Lung (tissue), 12 donors: ENCODE data around the gene BICDL2. TPM values are rescaled to one million over a fixed set of nuclear protein-coding genes. Genes with fewer than 3 reads are reported as not detected.

Experiments used
- ATAC-seq: fragments of 200-7000 bp; cut with Tn5 transposase; one replicate; pipeline ENCODE4 v1.9.1; 2020; ENCODE audit warnings: moderate number of reproducible peaks; ENCODE audit not compliant: insufficient read depth, low FRiP score
- DNase-seq, 3 donors: peaks; one replicate each; pipeline ENCODE4 v3.0.0-alpha.2; 2013 to 2017
- H3K27ac ChIP-seq, 2 donors: one replicate each; pipeline ENCODE4 v1.5.1; 2013; ENCODE audit warnings: mild to moderate bottlenecking in 2 of 2, moderate library complexity in 2 of 2, control low read depth in 1 of 2, inconsistent platforms in 1 of 2, low read depth in 1 of 2, low read length in 1 of 2
- H3K27me3 ChIP-seq, 3 donors: one replicate each; pipeline ENCODE4 v1.5.1; 2013; ENCODE audit warnings: low read length in 2 of 3; ENCODE audit not compliant: control insufficient read depth in 3 of 3, insufficient read depth in 3 of 3
- H3K36me3 ChIP-seq, 4 donors: one replicate each; pipeline ENCODE4 v1.5.1; 2013; ENCODE audit warnings: low read length in 4 of 4, mild to moderate bottlenecking in 1 of 4, moderate library complexity in 1 of 4; ENCODE audit not compliant: control insufficient read depth in 4 of 4, insufficient read depth in 4 of 4
- H3K4me1 ChIP-seq, 5 donors: one replicate each; pipeline ENCODE4 v1.5.1; 2013; ENCODE audit warnings: low read length in 5 of 5, mild to moderate bottlenecking in 2 of 5, moderate library complexity in 1 of 5; ENCODE audit not compliant: control insufficient read depth in 5 of 5, insufficient read depth in 5 of 5
- H3K4me3 ChIP-seq: one replicate; pipeline ENCODE4 v1.5.1; 2013; ENCODE audit warnings: mild to moderate bottlenecking, control low read depth, moderate library complexity
- H3K9ac ChIP-seq, 2 donors: one replicate each; pipeline ENCODE4 v1.5.1; 2013; ENCODE audit warnings: low read length in 2 of 2, control low read depth in 1 of 2; ENCODE audit not compliant: insufficient read depth in 1 of 2
- H3K9me3 ChIP-seq, 4 donors: one replicate each; pipeline ENCODE4 v1.5.1; 2013; ENCODE audit warnings: low read length in 3 of 4, mild to moderate bottlenecking in 1 of 4, moderate library complexity in 1 of 4; ENCODE audit not compliant: control insufficient read depth in 4 of 4, insufficient read depth in 3 of 4
- CTCF ChIP-seq: IDR thresholded peaks from 2 replicates; pipeline ENCODE4 v1.5.1; 2012; ENCODE audit warnings: mild to moderate bottlenecking; ENCODE audit errors: control extremely low read depth, extremely low read depth
- WGBS, 2 donors: extraction: QIAGEN DNeasy Blood & Tissue Kit; methylation state at CpG; one replicate each; pipeline ENCODE4 v1.1.7; 2013; 5-methylcytosine and 5-hydroxymethylcytosine counted together
- polyA plus RNA-seq, 2 donors: library from polyadenylated mRNA; stranded (reverse); fragments of 200-250 nt; gene quantifications; one replicate each; pipeline ENCODE4 v1.2.1, GENCODE V29; 2013
- total RNA-seq, 2 donors: library from RNA; depleted of rRNA in 1 of 2; stranded (reverse); fragments of >200 nt in 1 of 2; gene quantifications; one replicate each; pipeline ENCODE4 v1.2.1, GENCODE V29; 2014 to 2021
- donor health status: control.
- donor health status: control.
- donor health status: Bipolar disorder and iron deficiency.
- donor health status: healthy.
- donor health status: DM: yes; HTN: yes; CAD: no.

BICDL2 gene
- total and polyA plus RNA-seq, 4 donors: 12.7 to 24.4 (median 16.5) TPM

GRCh38 chr16:3004319-3004718 is 32.4 kb downstream of the BICDL2 start:
- ATAC-seq (no peak), DNase-seq (no peak)
- 0% methylated on average over 13 to 65 of the region's 67 CpGs for WGBS, 2 donors
- no peak for TF ChIP-seq CTCF
- H3K4me3 ChIP-seq: peak overlapping the region; percentile 30
- no peaks in the 10 kb centered on the region for H3K36me3 ChIP-seq
- H3K27me3 ChIP-seq: peaks cover 0 to 30% (median 10%) of the 10 kb centered on the region in 3 donors
- no peak overlapping the region for H3K9ac ChIP-seq
- H3K4me1 ChIP-seq: peaks cover 0 to 16% (median 2%) of the 10 kb centered on the region in 5 donors
- H3K9me3 ChIP-seq: no peaks in the 10 kb centered on the region
- H3K27ac ChIP-seq: peak overlapping the region; percentile 46 to 78

- no peaks in the 10 kb centered on the region for H3K9me3 ChIP-seq
- H3K4me1 ChIP-seq: peaks cover 0 to 16% (median 2%) of the 10 kb centered on the region in 5 donors
- no peak overlapping the region for H3K4me3 ChIP-seq
- ATAC-seq (peak; percentile 98), DNase-seq (peak; percentile 96 to 98 (median 97))
- peak overlapping the region in 1 of 2 donors; percentile 78 for H3K27ac ChIP-seq
- H3K36me3 ChIP-seq: no peaks in the 10 kb centered on the region
- peak; percentile 88 for TF ChIP-seq CTCF
- peaks cover 0 to 28% (median 10%) of the 10 kb centered on the region in 3 donors for H3K27me3 ChIP-seq
- 8 to 12% methylated on average over 39 to 58 of the region's 58 CpGs for WGBS, 2 donors
- H3K9ac ChIP-seq: no peak overlapping the region
These were observed 33.0 kb downstream of the BICDL2 start for GRCh38 chr16:3003582-3004270.

GRCh38 chr16:3001316-3001715 is 35.4 kb downstream of the BICDL2 start:
- H3K27ac ChIP-seq: no peak overlapping the region
- H3K27me3 ChIP-seq: peaks cover 0 to 8% (median 4%) of the 10 kb centered on the region in 3 donors
- H3K9me3 ChIP-seq: no peaks in the 10 kb centered on the region
- DNase-seq: no peak
- TF ChIP-seq CTCF: no peak
- 82 to 88% methylated on average over 12 of the region's 12 CpGs for WGBS, 2 donors
- ATAC-seq: no peak
- no peaks in the 10 kb centered on the region for H3K36me3 ChIP-seq
- peaks cover 0 to 3% (median 0%) of the 10 kb centered on the region in 5 donors for H3K4me1 ChIP-seq
- no peak overlapping the region for H3K4me3 ChIP-seq
- no peak overlapping the region for H3K9ac ChIP-seq
